ENCODE measurements around the gene GGCX. TPM values are rescaled to one million over a fixed set of nuclear protein-coding genes. Genes with fewer than 3 reads are reported as not detected.
A peak's percentile ranks its signal among the peaks of the same experiment; 100 is the strongest.

The GGCX gene
- total and polyA plus RNA-seq, 2 of the 13 experiments (the other 11 are each of a cell fraction or from before 2014, with no cell fraction given), result 72.5 to 103 TPM

DNA sequence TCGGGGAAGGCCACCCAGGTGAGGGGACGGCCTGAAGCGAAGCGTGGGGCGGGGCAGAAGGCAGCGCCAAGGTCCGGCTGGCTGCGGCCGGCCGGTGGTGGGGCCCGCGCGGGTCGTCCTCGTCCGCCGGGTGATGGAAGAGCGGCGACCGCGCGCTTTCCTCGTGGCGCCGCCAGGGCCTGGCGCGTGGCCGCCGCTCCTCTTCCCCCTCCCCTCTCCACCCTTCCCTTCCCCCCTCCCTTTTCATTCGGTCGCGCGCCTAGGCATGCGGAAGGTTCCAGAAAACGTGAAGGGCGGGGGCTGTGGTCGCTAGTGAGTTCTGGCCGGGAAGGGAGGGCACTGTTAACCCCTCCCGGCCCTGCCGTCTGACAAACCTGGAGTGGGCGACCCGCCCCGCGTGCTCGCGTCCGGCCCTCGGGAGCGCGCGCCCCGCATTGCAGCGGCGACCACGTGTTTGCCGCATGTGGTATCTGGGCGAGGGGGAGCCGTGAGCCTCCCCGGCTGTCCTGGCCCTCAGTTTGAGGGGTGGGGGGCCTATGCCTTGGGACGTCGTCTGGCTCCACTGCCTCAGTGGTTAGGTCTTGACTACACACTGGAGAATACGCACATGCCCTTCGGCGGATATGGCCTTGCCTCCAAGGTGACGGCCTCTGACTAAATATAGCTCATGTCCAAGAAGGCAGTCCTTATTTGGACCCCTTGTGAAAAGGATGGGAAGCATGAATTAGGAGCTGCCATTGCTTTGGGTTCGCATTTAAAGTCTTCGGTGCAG is 21.7 kb downstream of the GGCX start (continued):
- TF ChIP-seq, protein P1, sequence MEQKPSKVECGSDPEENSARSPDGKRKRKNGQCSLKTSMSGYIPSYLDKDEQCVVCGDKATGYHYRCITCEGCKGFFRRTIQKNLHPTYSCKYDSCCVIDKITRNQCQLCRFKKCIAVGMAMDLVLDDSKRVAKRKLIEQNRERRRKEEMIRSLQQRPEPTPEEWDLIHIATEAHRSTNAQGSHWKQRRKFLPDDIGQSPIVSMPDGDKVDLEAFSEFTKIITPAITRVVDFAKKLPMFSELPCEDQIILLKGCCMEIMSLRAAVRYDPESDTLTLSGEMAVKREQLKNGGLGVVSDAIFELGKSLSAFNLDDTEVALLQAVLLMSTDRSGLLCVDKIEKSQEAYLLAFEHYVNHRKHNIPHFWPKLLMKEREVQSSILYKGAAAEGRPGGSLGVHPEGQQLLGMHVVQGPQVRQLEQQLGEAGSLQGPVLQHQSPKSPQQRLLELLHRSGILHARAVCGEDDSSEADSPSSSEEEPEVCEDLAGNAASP (CRISPR knock-in tag; IDR thresholded peaks at IDR 0.05; ENCODE audit: borderline replicate concordance), result peak; percentile 38; the same call in 1 of the 2 replicates
- TF ChIP-seq KAT2B (IDR thresholded peaks at IDR 0.05; ENCODE audit: borderline replicate concordance, low read depth, low read length) (no peak), SSRP1 (CRISPR knock-in tag; IDR thresholded peaks at IDR 0.05) (peak; percentile 73; the same call in 1 of the 2 replicates), GABPB1 (CRISPR knock-in tag; IDR thresholded peaks at IDR 0.05) (peak; percentile 75), ZSCAN30 (CRISPR knock-in tag; IDR thresholded peaks at IDR 0.05) (no peak), EEA1 (CRISPR knock-in tag; IDR thresholded peaks at IDR 0.05; ENCODE audit: borderline replicate concordance) (peak; percentile 58; the same call in 1 of the 2 replicates), ZNF598 (CRISPR knock-in tag; IDR thresholded peaks at IDR 0.05; ENCODE audit: borderline replicate concordance) (no peak), MYNN (CRISPR knock-in tag; IDR thresholded peaks at IDR 0.05; ENCODE audit: low read depth) (peak; percentile 52; the same call in 1 of the 2 replicates), ZBTB3 (CRISPR knock-in tag; IDR thresholded peaks at IDR 0.05; ENCODE audit: borderline replicate concordance, low read depth) (no peak), DR1 (CRISPR knock-in tag; IDR thresholded peaks at IDR 0.05) (no peak), HNF4G (IDR thresholded peaks at IDR 0.05; ENCODE audit: borderline replicate concordance, low read depth, low read length) (no peak), HNF4G (CRISPR knock-in tag; IDR thresholded peaks at IDR 0.05; ENCODE audit: borderline replicate concordance, low read depth) (no peak; the same call in 1 of the 2 replicates), RORA (CRISPR knock-in tag; IDR thresholded peaks at IDR 0.05) (no peak), ZNF24 (IDR thresholded peaks at IDR 0.05) (no peak), YEATS4 (CRISPR knock-in tag; IDR thresholded peaks at IDR 0.05; ENCODE audit: borderline replicate concordance) (peak; percentile 69), MTA1 (CRISPR knock-in tag; IDR thresholded peaks at IDR 0.05; ENCODE audit: borderline replicate concordance) (peak; percentile 89), ZSCAN31 (CRISPR knock-in tag; IDR thresholded peaks at IDR 0.05; ENCODE audit: low read depth) (0 out of 2 replicates have a peak, but pooled peaks have one; percentile 19), PTBP1 (IDR thresholded peaks at IDR 0.05; ENCODE audit: low read depth, low read length, poor library complexity, severe bottlenecking) (peak; percentile 88), DMAP1 (CRISPR knock-in tag; IDR thresholded peaks at IDR 0.05) (peak; percentile 99), MEIS2 (CRISPR knock-in tag; IDR thresholded peaks at IDR 0.05) (peak; percentile 50; the same call in 1 of the 2 replicates), ZNF224 (CRISPR knock-in tag; IDR thresholded peaks at IDR 0.05) (0 out of 2 replicates have a peak, but pooled peaks have one; percentile 80), SIN3A (IDR thresholded peaks at IDR 0.05; ENCODE audit: borderline replicate concordance, low read depth, low read length) (peak; percentile 87; the same call in 1 of the 2 replicates), MAFG (CRISPR knock-in tag; IDR thresholded peaks at IDR 0.05) (no peak)
- TF ChIP-seq, protein P2, sequence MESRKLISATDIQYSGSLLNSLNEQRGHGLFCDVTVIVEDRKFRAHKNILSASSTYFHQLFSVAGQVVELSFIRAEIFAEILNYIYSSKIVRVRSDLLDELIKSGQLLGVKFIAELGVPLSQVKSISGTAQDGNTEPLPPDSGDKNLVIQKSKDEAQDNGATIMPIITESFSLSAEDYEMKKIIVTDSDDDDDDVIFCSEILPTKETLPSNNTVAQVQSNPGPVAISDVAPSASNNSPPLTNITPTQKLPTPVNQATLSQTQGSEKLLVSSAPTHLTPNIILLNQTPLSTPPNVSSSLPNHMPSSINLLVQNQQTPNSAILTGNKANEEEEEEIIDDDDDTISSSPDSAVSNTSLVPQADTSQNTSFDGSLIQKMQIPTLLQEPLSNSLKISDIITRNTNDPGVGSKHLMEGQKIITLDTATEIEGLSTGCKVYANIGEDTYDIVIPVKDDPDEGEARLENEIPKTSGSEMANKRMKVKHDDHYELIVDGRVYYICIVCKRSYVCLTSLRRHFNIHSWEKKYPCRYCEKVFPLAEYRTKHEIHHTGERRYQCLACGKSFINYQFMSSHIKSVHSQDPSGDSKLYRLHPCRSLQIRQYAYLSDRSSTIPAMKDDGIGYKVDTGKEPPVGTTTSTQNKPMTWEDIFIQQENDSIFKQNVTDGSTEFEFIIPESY (CRISPR knock-in tag; IDR thresholded peaks at IDR 0.05), result no peak
- TF ChIP-seq, protein P3, sequence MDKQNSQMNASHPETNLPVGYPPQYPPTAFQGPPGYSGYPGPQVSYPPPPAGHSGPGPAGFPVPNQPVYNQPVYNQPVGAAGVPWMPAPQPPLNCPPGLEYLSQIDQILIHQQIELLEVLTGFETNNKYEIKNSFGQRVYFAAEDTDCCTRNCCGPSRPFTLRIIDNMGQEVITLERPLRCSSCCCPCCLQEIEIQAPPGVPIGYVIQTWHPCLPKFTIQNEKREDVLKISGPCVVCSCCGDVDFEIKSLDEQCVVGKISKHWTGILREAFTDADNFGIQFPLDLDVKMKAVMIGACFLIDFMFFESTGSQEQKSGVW (CRISPR knock-in tag; IDR thresholded peaks at IDR 0.05; ENCODE audit: borderline replicate concordance), result peak; percentile 81; the same call in 1 of the 2 replicates
- TF ChIP-seq, protein P4, sequence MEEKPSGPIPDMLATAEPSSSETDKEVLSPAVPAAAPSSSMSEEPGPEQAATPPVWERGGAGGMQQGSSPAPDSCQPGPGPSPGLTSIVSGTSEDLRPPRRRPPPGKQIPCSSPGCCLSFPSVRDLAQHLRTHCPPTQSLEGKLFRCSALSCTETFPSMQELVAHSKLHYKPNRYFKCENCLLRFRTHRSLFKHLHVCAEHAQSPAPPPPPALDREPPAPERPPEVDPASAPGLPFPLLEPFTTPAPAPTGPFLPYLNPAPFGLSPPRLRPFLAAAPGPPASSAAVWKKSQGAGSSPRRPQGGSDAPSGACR (CRISPR knock-in tag; IDR thresholded peaks at IDR 0.05), result peak; percentile 95; the same call in 1 of the 2 replicates

Measured in HepG2 (cell line).